ENCODE measurements around the gene ZC3H7A.

The ZC3H7A gene

DNA sequence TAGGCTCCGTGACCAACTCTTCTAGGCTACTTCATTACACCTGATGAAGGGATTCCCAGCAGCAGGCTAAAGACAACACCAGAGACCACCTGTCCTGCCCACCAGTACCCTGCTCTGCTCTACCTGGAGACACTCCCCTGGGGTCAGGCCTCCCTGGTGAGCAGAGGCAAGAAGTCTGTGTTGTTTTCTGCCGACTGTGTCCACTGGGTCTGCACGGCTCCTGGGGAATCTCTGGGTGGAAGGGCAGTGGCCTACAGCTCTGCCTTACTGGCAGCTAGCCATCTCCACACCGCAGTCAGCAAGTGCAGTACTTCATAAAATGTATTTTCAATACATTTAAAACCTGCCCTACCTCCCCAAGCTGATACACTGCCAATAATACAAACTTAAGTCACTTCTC, 47.4 kb upstream of the ZC3H7A start:
- ChIA-PET POLR2A (interaction anchor here (1.8 kb wide), 1 partner anchor 8 kb away, joined by 5 read pairs; no protein-coding TSS in a partner anchor), CTCF (interaction anchor here (0.7 kb wide), 1 partner anchor 247 kb away, joined by 3 read pairs; no protein-coding TSS in a partner anchor)
- no peak for TF ChIP-seq ZBTB21 (tag by site-specific recombination; IDR thresholded peaks at IDR 0.05)
- TF ChIP-seq ZNF621 (tag by site-specific recombination; IDR thresholded peaks at IDR 0.05) = no peak
- no peak for TF ChIP-seq BCL11B (tag by site-specific recombination; IDR thresholded peaks at IDR 0.05; ENCODE audit: low read depth)
- no peak for TF ChIP-seq ZNF555 (tag by site-specific recombination; conservative IDR thresholded peaks at IDR 0.05)
- no peak for TF ChIP-seq ZFHX2 (tag by site-specific recombination; conservative IDR thresholded peaks at IDR 0.05)
- no peak for TF ChIP-seq SP7 (tag by site-specific recombination; IDR thresholded peaks at IDR 0.05)
- no peak for TF ChIP-seq ZSCAN23 (tag by site-specific recombination; IDR thresholded peaks at IDR 0.05)
- TF ChIP-seq SP2 (tag by site-specific recombination; IDR thresholded peaks at IDR 0.05) = no peak
- TF ChIP-seq ZNF350 (tag by site-specific recombination; IDR thresholded peaks at IDR 0.05) = no peak
- no peak for TF ChIP-seq MYNN (tag by site-specific recombination; IDR thresholded peaks at IDR 0.05; ENCODE audit: borderline replicate concordance)
- no peak for TF ChIP-seq ZNF830 (tag by site-specific recombination; IDR thresholded peaks at IDR 0.05; ENCODE audit: low read depth)
- TF ChIP-seq ZNF48 (tag by site-specific recombination; IDR thresholded peaks at IDR 0.05) = no peak
- no peak for TF ChIP-seq ZNF239 (tag by site-specific recombination; IDR thresholded peaks at IDR 0.05)
- no peak for TF ChIP-seq ZNF423 (tag by site-specific recombination; IDR thresholded peaks at IDR 0.05)
- TF ChIP-seq, protein P1, sequence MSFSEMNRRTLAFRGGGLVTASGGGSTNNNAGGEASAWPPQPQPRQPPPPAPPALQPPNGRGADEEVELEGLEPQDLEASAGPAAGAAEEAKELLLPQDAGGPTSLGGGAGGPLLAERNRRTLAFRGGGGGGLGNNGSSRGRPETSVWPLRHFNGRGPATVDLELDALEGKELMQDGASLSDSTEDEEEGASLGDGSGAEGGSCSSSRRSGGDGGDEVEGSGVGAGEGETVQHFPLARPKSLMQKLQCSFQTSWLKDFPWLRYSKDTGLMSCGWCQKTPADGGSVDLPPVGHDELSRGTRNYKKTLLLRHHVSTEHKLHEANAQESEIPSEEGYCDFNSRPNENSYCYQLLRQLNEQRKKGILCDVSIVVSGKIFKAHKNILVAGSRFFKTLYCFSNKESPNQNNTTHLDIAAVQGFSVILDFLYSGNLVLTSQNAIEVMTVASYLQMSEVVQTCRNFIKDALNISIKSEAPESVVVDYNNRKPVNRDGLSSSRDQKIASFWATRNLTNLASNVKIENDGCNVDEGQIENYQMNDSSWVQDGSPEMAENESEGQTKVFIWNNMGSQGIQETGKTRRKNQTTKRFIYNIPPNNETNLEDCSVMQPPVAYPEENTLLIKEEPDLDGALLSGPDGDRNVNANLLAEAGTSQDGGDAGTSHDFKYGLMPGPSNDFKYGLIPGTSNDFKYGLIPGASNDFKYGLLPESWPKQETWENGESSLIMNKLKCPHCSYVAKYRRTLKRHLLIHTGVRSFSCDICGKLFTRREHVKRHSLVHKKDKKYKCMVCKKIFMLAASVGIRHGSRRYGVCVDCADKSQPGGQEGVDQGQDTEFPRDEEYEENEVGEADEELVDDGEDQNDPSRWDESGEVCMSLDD (tag by site-specific recombination; IDR thresholded peaks at IDR 0.05) = no peak
- TF ChIP-seq ZBTB20 (tag by site-specific recombination; IDR thresholded peaks at IDR 0.05) = no peak
- no peaks in the 10 kb centered on the region for H3K9me3 ChIP-seq (ENCODE audit: control insufficient read depth, insufficient read depth, low read depth, low read length)
- no peak overlapping the region for H3K4me3 ChIP-seq (ENCODE audit: low read depth, low read length)
- peaks cover 79 to 94% of the 10 kb centered on the region in 2 experiments for H3K36me3 ChIP-seq (ENCODE audit: control insufficient read depth in 2 of 2, insufficient read depth in 1 of 2, low read length in 2 of 2)
- no peak overlapping the region for H3K27ac ChIP-seq (ENCODE audit: extremely low read depth, low read depth, low read length)
- no peaks in the 10 kb centered on the region for H3K4me1 ChIP-seq (ENCODE audit: control insufficient read depth, insufficient read depth, low read length)

DNA sequence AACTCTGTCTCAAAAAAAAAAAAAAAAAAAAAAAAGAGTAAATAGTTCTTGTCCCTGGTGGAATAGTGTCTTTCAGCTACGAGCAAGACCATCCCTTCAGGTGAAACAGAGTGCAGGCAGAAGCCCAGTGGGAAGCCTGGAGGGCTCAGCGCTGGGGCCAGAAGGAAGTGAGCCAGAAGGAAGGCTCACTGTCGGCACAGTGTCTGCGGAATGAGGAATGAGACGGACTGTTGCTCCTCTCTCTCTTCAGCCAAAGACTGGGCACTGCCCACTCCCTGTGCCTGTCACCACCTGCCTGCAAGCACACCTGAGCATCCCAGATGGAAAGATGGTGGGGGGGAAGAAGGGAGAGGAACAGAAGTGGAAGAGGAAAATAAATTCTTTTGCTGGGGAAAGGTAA, 46.8 kb upstream of the ZC3H7A start:
- no peak overlapping the region for H3K4me3 ChIP-seq (ENCODE audit: low read depth, low read length)
- no peak overlapping the region for H3K27ac ChIP-seq (ENCODE audit: extremely low read depth, low read depth, low read length)
- H3K9me3 ChIP-seq (ENCODE audit: control insufficient read depth, insufficient read depth, low read depth, low read length) = no peaks in the 10 kb centered on the region
- no peaks in the 10 kb centered on the region for H3K4me1 ChIP-seq (ENCODE audit: control insufficient read depth, insufficient read depth, low read length)
- H3K36me3 ChIP-seq (ENCODE audit: control insufficient read depth in 2 of 2, insufficient read depth in 1 of 2, low read length in 2 of 2) = peaks cover 79 to 94% of the 10 kb centered on the region in 2 experiments
- ChIA-PET CTCF (interaction anchor here (0.6 kb wide), 1 partner anchor 19 kb away, joined by 3 read pairs; no protein-coding TSS in a partner anchor), POLR2A (interaction anchor here (0.6 kb wide), 1 partner anchor 1536 kb away, joined by 4 read pairs; no protein-coding TSS in a partner anchor)
- TF ChIP-seq ZNF830 (tag by site-specific recombination; IDR thresholded peaks at IDR 0.05; ENCODE audit: low read depth) (no peak), ZNF155 (tag by site-specific recombination; IDR thresholded peaks at IDR 0.05) (no peak), ZNF416 (tag by site-specific recombination; IDR thresholded peaks at IDR 0.05) (no peak), ZNF223 (tag by site-specific recombination; IDR thresholded peaks at IDR 0.05) (no peak), ZNF350 (tag by site-specific recombination; IDR thresholded peaks at IDR 0.05) (no peak), ZNF561 (tag by site-specific recombination; IDR thresholded peaks at IDR 0.05; ENCODE audit: borderline replicate concordance) (no peak), FEZF1 (tag by site-specific recombination; IDR thresholded peaks at IDR 0.05) (no peak), ZNF664 (tag by site-specific recombination; IDR thresholded peaks at IDR 0.05) (no peak), GLI4 (tag by site-specific recombination; IDR thresholded peaks at IDR 0.05) (no peak)
- TF ChIP-seq, protein P2, sequence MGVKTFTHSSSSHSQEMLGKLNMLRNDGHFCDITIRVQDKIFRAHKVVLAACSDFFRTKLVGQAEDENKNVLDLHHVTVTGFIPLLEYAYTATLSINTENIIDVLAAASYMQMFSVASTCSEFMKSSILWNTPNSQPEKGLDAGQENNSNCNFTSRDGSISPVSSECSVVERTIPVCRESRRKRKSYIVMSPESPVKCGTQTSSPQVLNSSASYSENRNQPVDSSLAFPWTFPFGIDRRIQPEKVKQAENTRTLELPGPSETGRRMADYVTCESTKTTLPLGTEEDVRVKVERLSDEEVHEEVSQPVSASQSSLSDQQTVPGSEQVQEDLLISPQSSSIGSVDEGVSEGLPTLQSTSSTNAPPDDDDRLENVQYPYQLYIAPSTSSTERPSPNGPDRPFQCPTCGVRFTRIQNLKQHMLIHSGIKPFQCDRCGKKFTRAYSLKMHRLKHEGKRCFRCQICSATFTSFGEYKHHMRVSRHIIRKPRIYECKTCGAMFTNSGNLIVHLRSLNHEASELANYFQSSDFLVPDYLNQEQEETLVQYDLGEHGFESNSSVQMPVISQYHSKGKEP (tag by site-specific recombination; IDR thresholded peaks at IDR 0.05) = no peak
- TF ChIP-seq, protein P3, sequence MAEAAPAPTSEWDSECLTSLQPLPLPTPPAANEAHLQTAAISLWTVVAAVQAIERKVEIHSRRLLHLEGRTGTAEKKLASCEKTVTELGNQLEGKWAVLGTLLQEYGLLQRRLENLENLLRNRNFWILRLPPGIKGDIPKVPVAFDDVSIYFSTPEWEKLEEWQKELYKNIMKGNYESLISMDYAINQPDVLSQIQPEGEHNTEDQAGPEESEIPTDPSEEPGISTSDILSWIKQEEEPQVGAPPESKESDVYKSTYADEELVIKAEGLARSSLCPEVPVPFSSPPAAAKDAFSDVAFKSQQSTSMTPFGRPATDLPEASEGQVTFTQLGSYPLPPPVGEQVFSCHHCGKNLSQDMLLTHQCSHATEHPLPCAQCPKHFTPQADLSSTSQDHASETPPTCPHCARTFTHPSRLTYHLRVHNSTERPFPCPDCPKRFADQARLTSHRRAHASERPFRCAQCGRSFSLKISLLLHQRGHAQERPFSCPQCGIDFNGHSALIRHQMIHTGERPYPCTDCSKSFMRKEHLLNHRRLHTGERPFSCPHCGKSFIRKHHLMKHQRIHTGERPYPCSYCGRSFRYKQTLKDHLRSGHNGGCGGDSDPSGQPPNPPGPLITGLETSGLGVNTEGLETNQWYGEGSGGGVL (tag by site-specific recombination; IDR thresholded peaks at IDR 0.05) = no peak
- TF ChIP-seq, protein P4, sequence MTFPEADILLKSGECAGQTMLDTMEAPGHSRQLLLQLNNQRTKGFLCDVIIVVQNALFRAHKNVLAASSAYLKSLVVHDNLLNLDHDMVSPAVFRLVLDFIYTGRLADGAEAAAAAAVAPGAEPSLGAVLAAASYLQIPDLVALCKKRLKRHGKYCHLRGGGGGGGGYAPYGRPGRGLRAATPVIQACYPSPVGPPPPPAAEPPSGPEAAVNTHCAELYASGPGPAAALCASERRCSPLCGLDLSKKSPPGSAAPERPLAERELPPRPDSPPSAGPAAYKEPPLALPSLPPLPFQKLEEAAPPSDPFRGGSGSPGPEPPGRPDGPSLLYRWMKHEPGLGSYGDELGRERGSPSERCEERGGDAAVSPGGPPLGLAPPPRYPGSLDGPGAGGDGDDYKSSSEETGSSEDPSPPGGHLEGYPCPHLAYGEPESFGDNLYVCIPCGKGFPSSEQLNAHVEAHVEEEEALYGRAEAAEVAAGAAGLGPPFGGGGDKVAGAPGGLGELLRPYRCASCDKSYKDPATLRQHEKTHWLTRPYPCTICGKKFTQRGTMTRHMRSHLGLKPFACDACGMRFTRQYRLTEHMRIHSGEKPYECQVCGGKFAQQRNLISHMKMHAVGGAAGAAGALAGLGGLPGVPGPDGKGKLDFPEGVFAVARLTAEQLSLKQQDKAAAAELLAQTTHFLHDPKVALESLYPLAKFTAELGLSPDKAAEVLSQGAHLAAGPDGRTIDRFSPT (tag by site-specific recombination; IDR thresholded peaks at IDR 0.05) = no peak
- TF ChIP-seq, protein P5, sequence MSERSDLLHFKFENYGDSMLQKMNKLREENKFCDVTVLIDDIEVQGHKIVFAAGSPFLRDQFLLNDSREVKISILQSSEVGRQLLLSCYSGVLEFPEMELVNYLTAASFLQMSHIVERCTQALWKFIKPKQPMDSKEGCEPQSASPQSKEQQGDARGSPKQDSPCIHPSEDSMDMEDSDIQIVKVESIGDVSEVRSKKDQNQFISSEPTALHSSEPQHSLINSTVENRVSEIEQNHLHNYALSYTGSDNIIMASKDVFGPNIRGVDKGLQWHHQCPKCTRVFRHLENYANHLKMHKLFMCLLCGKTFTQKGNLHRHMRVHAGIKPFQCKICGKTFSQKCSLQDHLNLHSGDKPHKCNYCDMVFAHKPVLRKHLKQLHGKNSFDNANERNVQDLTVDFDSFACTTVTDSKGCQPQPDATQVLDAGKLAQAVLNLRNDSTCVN (tag by site-specific recombination; optimal IDR thresholded peaks at IDR 0.05) = no peak
